Activated CD8-positive, alpha-beta T cell treated with anti-CD3 and anti-CD28 coated beads, Interleukin-2, amount 10 ng/mL, durations not matched to agents 7 days and 5 days (primary cell): Measurements from ENCODE around the gene RNF125. TPM values are rescaled to one million over a fixed set of nuclear protein-coding genes. Genes with fewer than 3 reads are reported as not detected.

Source experiments
- ATAC-seq: fragments of 150-1000 bp; cut with Tn5 transposase; one replicate; pipeline ENCODE4 v1.10.0; 2021; ENCODE audit warnings: moderate library complexity
- CTCF ChIA-PET: fragments of 350-600 bp; sonication (Branson Sonifier 250); formaldehyde crosslinking; loops from one replicate; lab custom pipeline; 2021; ENCODE audit warnings: antibody characterized with exemption; lab: Charles Lee
- POLR2A ChIA-PET: fragments of 350-600 bp; sonication (Branson Sonifier 250); formaldehyde crosslinking; loops from one replicate; lab custom pipeline; 2021; ENCODE audit warnings: antibody characterized with exemption; lab: Charles Lee
- DNase-seq: peaks from one replicate; pipeline ENCODE4 v3.0.0-alpha.2; 2020
- H3K27ac Mint-ChIP-seq: one replicate; pipeline ENCODE4 v1.8.0; 2021; ENCODE audit warnings: mild to moderate bottlenecking, mixed read lengths
- H3K27me3 Mint-ChIP-seq: one replicate; pipeline ENCODE4 v1.8.0; 2021; ENCODE audit warnings: low read depth, mixed read lengths
- H3K36me3 Mint-ChIP-seq: one replicate; pipeline ENCODE4 v1.8.0; 2021; ENCODE audit warnings: low read depth, mixed read lengths
- H3K4me1 Mint-ChIP-seq: one replicate; pipeline ENCODE4 v1.8.0; 2021; ENCODE audit warnings: low read depth, mixed read lengths
- H3K4me3 Mint-ChIP-seq: one replicate; pipeline ENCODE4 v1.8.0; 2021; ENCODE audit warnings: mild to moderate bottlenecking, mixed read lengths
- H3K9me3 Mint-ChIP-seq: one replicate; pipeline ENCODE4 v1.8.0; 2022; ENCODE audit warnings: mixed read lengths; ENCODE audit not compliant: insufficient read depth
- total RNA-seq, 2 experiments: library from RNA; stranded (reverse); gene quantifications; one replicate each; pipeline ENCODE4 v1.2.3, GENCODE V29; 2021

RNF125 gene
- total RNA-seq, 2 experiments from 2014 or later = 26.5 to 27.9 TPM

- Mint-ChIP-seq H3K36me3 (peaks cover 42% of the 10 kb centered on the region), H3K9me3 (no peaks in the 10 kb centered on the region), H3K4me3 (no peak overlapping the region), H3K27me3 (no peaks in the 10 kb centered on the region), H3K4me1 (peaks cover 15% of the 10 kb centered on the region), H3K27ac (peak overlapping the region; percentile 49)
- ATAC-seq (no peak), DNase-seq (no peak)
- ChIA-PET POLR2A (no interaction called here), CTCF (interaction anchor here (0.6 kb wide), 1 partner anchor 430 kb away, joined by 3 read pairs; no protein-coding TSS in a partner anchor)
Observed at GRCh38 chr18:32111706-32112105, 93.1 kb downstream of the RNF125 start.

GRCh38 chr18:32112826-32113225 lies 94.2 kb downstream of the RNF125 start:
- Mint-ChIP-seq H3K27ac (no peak overlapping the region), H3K27me3 (no peaks in the 10 kb centered on the region), H3K36me3 (peaks cover 51% of the 10 kb centered on the region), H3K4me1 (peaks cover 21% of the 10 kb centered on the region), H3K4me3 (no peak overlapping the region), H3K9me3 (no peaks in the 10 kb centered on the region)
- no peak for ATAC-seq
- ChIA-PET POLR2A (interaction anchor here (0.6 kb wide), 1 partner anchor 65 kb away, joined by 3 read pairs; no protein-coding TSS in a partner anchor), CTCF (interaction anchor here (1.0 to 1.1 kb wide), 2 partner anchors 18 to 93 kb away, joined by 3 read pairs; partner anchors contain the start of gene RNF125)
- no peak for DNase-seq

GRCh38 chr18:32114293-32114942 lies 95.8 kb downstream of the RNF125 start:
- no peak for DNase-seq
- Mint-ChIP-seq H3K36me3 (peaks cover 48% of the 10 kb centered on the region), H3K4me3 (no peak overlapping the region), H3K4me1 (peaks cover 23% of the 10 kb centered on the region), H3K27ac (peak overlapping the region; percentile 9), H3K27me3 (no peaks in the 10 kb centered on the region), H3K9me3 (no peaks in the 10 kb centered on the region)
- ChIA-PET CTCF (interaction anchor here (1.5 kb wide), 1 partner anchor 43 kb away, joined by 3 read pairs; no protein-coding TSS in a partner anchor), POLR2A (no interaction called here)
- ATAC-seq = no peak

- H3K4me1 Mint-ChIP-seq = peaks cover 10% of the 10 kb centered on the region
- DNase-seq = no peak
- ChIA-PET CTCF (no interaction called here), POLR2A (no interaction called here)
- H3K36me3 Mint-ChIP-seq = peaks cover 38% of the 10 kb centered on the region
- no peak overlapping the region for H3K4me3 Mint-ChIP-seq
- H3K9me3 Mint-ChIP-seq = no peaks in the 10 kb centered on the region
- no peaks in the 10 kb centered on the region for H3K27me3 Mint-ChIP-seq
- no peak for ATAC-seq
- no peak overlapping the region for H3K27ac Mint-ChIP-seq
Observed at GRCh38 chr18:32122039-32122438, 103.4 kb downstream of the RNF125 start.

Other genes with a start within 250 kb of the RNF125 start
- gene TRAPPC8, start 75.7 kb upstream of the RNF125 start, total RNA-seq = 10 to 100 TPM; 41.5 to 42.1 TPM
- 10 to 100 TPM; 84.2 to 94.3 TPM for gene RNF138, start 73.0 kb downstream of the RNF125 start, total RNA-seq
- not detected for gene MEP1B, start 171.2 kb downstream of the RNF125 start, total RNA-seq